Stimulated activated CD4-positive, alpha-beta T cell treated with anti-CD3 and anti-CD28 coated beads, TNF-alpha, amount 100 ng/mL, for 1 hour (primary cell): ENCODE results near the gene FAM120C.

ENCODE experiments used
- DNase-seq, 3 donors: peaks; one replicate each; pipeline ENCODE4 v3.0.0-alpha.2; 2020; ENCODE audit warnings: low read depth in 3 of 3, low spot score in 1 of 3

The FAM120C gene

GRCh38 chrX:54182864-54183613 is at the start of gene FAM120C:
Gene FAM120C, minus strand, starts transcription at chrX:54183254. Its CDS starts 56 bp downstream, at chrX:54183198.
- DNase-seq, result peak in 2 of 3 donors; percentile 25 to 54

GRCh38 chrX:54230435-54231148 is 47.5 kb upstream of the FAM120C start:
- no peak for DNase-seq

- no peak for DNase-seq
Observed at GRCh38 chrX:54223581-54223980, 40.5 kb upstream of the FAM120C start.

GRCh38 chrX:54213603-54214002 is 30.5 kb upstream of the FAM120C start:
- DNase-seq, result no peak

GRCh38 chrX:54208531-54208930 is 25.5 kb upstream of the FAM120C start:
- no peak for DNase-seq

GRCh38 chrX:54198262-54198661 is 15.2 kb upstream of the FAM120C start:
- DNase-seq, result no peak

- no peak for DNase-seq
Observed at GRCh38 chrX:54194982-54195588, 12.0 kb upstream of the FAM120C start.

GRCh38 chrX:54193085-54193821 is 10.2 kb upstream of the FAM120C start:
- DNase-seq, result no peak

GRCh38 chrX:54184474-54184873 is 1.4 kb upstream of the FAM120C start:
- no peak for DNase-seq

GRCh38 chrX:54182194-54182863 is 725 bp downstream of the FAM120C start:
- DNase-seq, result peak in 2 of 3 donors; percentile 21 to 39

GRCh38 chrX:54181202-54181953 is 1.7 kb downstream of the FAM120C start:
- no peak for DNase-seq

- DNase-seq, result no peak
Observed at GRCh38 chrX:54180403-54180802, 2.7 kb downstream of the FAM120C start.

GRCh38 chrX:54178100-54178940 is 4.7 kb downstream of the FAM120C start:
- no peak for DNase-seq

GRCh38 chrX:54177306-54177705 is 5.7 kb downstream of the FAM120C start:
- DNase-seq, result no peak

- no peak for DNase-seq
Observed at GRCh38 chrX:54173791-54174190, 9.3 kb downstream of the FAM120C start.

- DNase-seq, result no peak
Observed at GRCh38 chrX:54172455-54172854, 10.6 kb downstream of the FAM120C start.

GRCh38 chrX:54171527-54172250 is 11.4 kb downstream of the FAM120C start:
- DNase-seq, result no peak

GRCh38 chrX:54171091-54171490 is 12.0 kb downstream of the FAM120C start:
- DNase-seq, result no peak

- DNase-seq, result no peak
Observed at GRCh38 chrX:54166915-54167314, 16.1 kb downstream of the FAM120C start.
